ENCODE measurements around the gene IFT20. TPM values are rescaled to one million over a fixed set of nuclear protein-coding genes. Genes with fewer than 3 reads are reported as not detected.

The IFT20 gene
- total and polyA plus RNA-seq, 2 experiments from 2014 or later = 13.2 to 32.3 TPM

- no peak for ATAC-seq
- H3K9me3 Mint-ChIP-seq = no peaks in the 10 kb centered on the region
- Histone ChIP-seq H3K36me3 (ENCODE audit: insufficient read depth) (no peaks in the 10 kb centered on the region), H4K20me1 (replicated peaks; ENCODE audit: insufficient read depth) (peaks cover 7% of the 10 kb centered on the region; the same call in 1 of the 2 replicates), H3K27me3 (ENCODE audit: insufficient read depth) (peaks cover 12% of the 10 kb centered on the region), H3F3A (replicated peaks; ENCODE audit: low read depth) (no peaks in the 10 kb centered on the region; the same call in 1 of the 2 replicates), H2AFZ (no peak overlapping the region), H3K9me2 (ENCODE audit: insufficient read depth) (no peaks in the 10 kb centered on the region), H3K27ac (ENCODE audit: low read depth) (no peak overlapping the region), H3K4me3 (no peak overlapping the region), H3K4me2 (no peak overlapping the region), H3K4me1 (ENCODE audit: insufficient read depth) (peaks cover 9% of the 10 kb centered on the region; the same call in 1 of the 2 replicates), H3K79me2 (replicated peaks; ENCODE audit: insufficient read depth) (no peaks in the 10 kb centered on the region)
- no peak for DNase-seq (ENCODE audit: low spot score)
- H3K27me3 Mint-ChIP-seq (ENCODE audit: insufficient read depth, low read depth, poor library complexity) = peaks cover 26% of the 10 kb centered on the region
- H3K4me1 Mint-ChIP-seq = peaks cover 18% of the 10 kb centered on the region
- H3K27ac Mint-ChIP-seq = no peak overlapping the region
- H3K4me3 Mint-ChIP-seq = no peak overlapping the region
- no peaks in the 10 kb centered on the region for H3K36me3 Mint-ChIP-seq (ENCODE audit: low read depth)
- TF ChIP-seq EZH2 (IDR thresholded peaks at IDR 0.05; ENCODE audit: low read depth, unreplicated experiment) (no peak), CTCF (conservative IDR thresholded peaks at IDR 0.05; ENCODE audit: low read depth in 2 of 2) (no peak), STAT1 (IDR thresholded peaks at IDR 0.05; ENCODE audit: unreplicated experiment) (no peak), EZH2phosphoT487 (IDR thresholded peaks at IDR 0.05; ENCODE audit: unreplicated experiment) (no peak), ZNF462 (CRISPR knock-in tag; IDR thresholded peaks at IDR 0.05) (no peak)
Observed at GRCh38 chr17:28368306-28368831, 33.1 kb upstream of the IFT20 start.

All from GM23338 (cell line).